Keratinocyte (primary cell): Measurements from ENCODE around the gene THTPA. TPM values are rescaled to one million over a fixed set of nuclear protein-coding genes. Genes with fewer than 3 reads are reported as not detected.

Source experiments
- DNase-seq: peaks from one replicate; pipeline ENCODE4 v3.0.0-alpha.2; 2011; ENCODE audit warnings: low read depth, missing footprints, low spot score
- FAIRE-seq: peaks from 2 replicates; lab custom pipeline; 2011; peaks lifted over from hg19 to GRCh38; lab: Jason Lieb, UNC
- H2AFZ ChIP-seq: 2 replicates; pipeline ENCODE4 v1.6.0; 2012; ENCODE audit warnings: low read length, control low read depth, inconsistent platforms; ENCODE audit not compliant: control insufficient read depth
- H3K27ac ChIP-seq: 2 replicates; pipeline ENCODE4 v1.5.1; 2011; ENCODE audit warnings: low read length; ENCODE audit not compliant: control insufficient read depth, insufficient read depth
- H3K27me3 ChIP-seq: 3 replicates; pipeline ENCODE4 v1.6.0; 2011; ENCODE audit warnings: low read length; ENCODE audit not compliant: control insufficient read depth, insufficient read depth; ENCODE audit errors: extremely low read depth
- H3K36me3 ChIP-seq, 2 experiments: 2 replicates in 1 of 2; 3 replicates in 1 of 2; pipeline ENCODE4 v1.5.1; 2011; ENCODE audit warnings: low read length in 2 of 2, mild to moderate bottlenecking in 1 of 2; ENCODE audit not compliant: control insufficient read depth in 2 of 2, insufficient read depth in 2 of 2; ENCODE audit errors: extremely low read depth in 1 of 2
- H3K4me1 ChIP-seq: 3 replicates; pipeline ENCODE4 v1.5.1; 2011; ENCODE audit warnings: low read length; ENCODE audit not compliant: control insufficient read depth, insufficient read depth; ENCODE audit errors: extremely low read depth
- H3K4me2 ChIP-seq: 3 replicates; pipeline ENCODE4 v1.6.0; 2011; ENCODE audit warnings: low read depth, low read length; ENCODE audit not compliant: control insufficient read depth, insufficient read depth; ENCODE audit errors: extremely low read depth
- H3K4me3 ChIP-seq, 3 experiments: fragments of 200-600 bp in 1 of 3; sonication (generic) in 1 of 3; 2 replicates in 2 of 3; 3 replicates in 1 of 3; pipeline ENCODE4 v1.5.1; 2011 to 2016; ENCODE audit warnings: low read length in 3 of 3, mild to moderate bottlenecking in 3 of 3, control low read depth in 2 of 3, inconsistent platforms in 1 of 3, low read depth in 1 of 3, mixed read lengths in 1 of 3, mixed run types in 1 of 3, moderate library complexity in 1 of 3; ENCODE audit not compliant: control insufficient read depth in 2 of 3, insufficient read depth in 2 of 3; ENCODE audit errors: extremely low read depth in 1 of 3
- H3K79me2 ChIP-seq: 2 replicates; pipeline ENCODE4 v1.6.0; 2012; ENCODE audit warnings: low read length; ENCODE audit not compliant: control insufficient read depth, insufficient read depth
- H3K9ac ChIP-seq: 3 replicates; pipeline ENCODE4 v1.6.0; 2011; ENCODE audit warnings: low read length; ENCODE audit not compliant: control insufficient read depth, insufficient read depth; ENCODE audit errors: extremely low read depth
- H3K9me1 ChIP-seq: 3 replicates; pipeline ENCODE4 v1.6.0; 2011; ENCODE audit warnings: low read length; ENCODE audit not compliant: control insufficient read depth, insufficient read depth; ENCODE audit errors: extremely low read depth
- H3K9me3 ChIP-seq: 2 replicates; pipeline ENCODE4 v1.5.1; 2012; ENCODE audit warnings: low read depth, low read length; ENCODE audit not compliant: control insufficient read depth
- H4K20me1 ChIP-seq: 3 replicates; pipeline ENCODE4 v1.6.0; 2011; ENCODE audit warnings: low read length; ENCODE audit not compliant: control insufficient read depth, insufficient read depth; ENCODE audit errors: extremely low read depth
- EZH2 ChIP-seq: IDR thresholded peaks from one replicate; pipeline ENCODE4 v1.6.1; 2012; ENCODE audit warnings: inconsistent platforms, mild to moderate bottlenecking, low read length, moderate library complexity
- dilution Hi-C: fragments of 300-500 bp; cut with MboI; formaldehyde crosslinking; loops from one replicate; pipeline ENCODE4 v1.7.0; 2020; ENCODE audit warnings: low sequenced_read_pairs; ENCODE audit not compliant: extremely low pct_ligation_motif_present
- polyA plus RNA-seq, 5 experiments: library from polyadenylated mRNA; depleted of rRNA in 3 of 5; stranded (reverse) in 3 of 5; stranded (forward) in 1 of 5; unstranded in 1 of 5; fragments of >200 nt; gene quantifications; 1 replicate in 1 of 5; 2 replicates in 3 of 5; 3 replicates in 1 of 5; pipeline versions ENCODE4 v1.2.1 to v1.2.3, GENCODE V29; 2011 to 2012; ENCODE audit warnings: missing spikeins in 2 of 5, low read depth in 1 of 5, low replicate concordance in 1 of 5
- TF ChIP-seq, protein P1 (sequence below), 3 experiments: IDR thresholded peaks in 1 of 3; conservative IDR thresholded peaks in 1 of 3; optimal IDR thresholded peaks in 1 of 3; 2 replicates in 2 of 3; 3 replicates in 1 of 3; pipeline versions ENCODE3 to v1.5.1; 2011; ENCODE audit warnings: low read length in 3 of 3, mild to moderate bottlenecking in 3 of 3, moderate library complexity in 2 of 3, control low read depth in 1 of 3, inconsistent platforms in 1 of 3; ENCODE audit not compliant: insufficient read depth in 2 of 3; ENCODE audit errors: extremely low read depth in 1 of 3

Gene THTPA
- polyA plus RNA-seq, 1 donor (not counting 4 experiments of a cell fraction or from before 2014, with no cell fraction given), result 3.2 TPM

DNA sequence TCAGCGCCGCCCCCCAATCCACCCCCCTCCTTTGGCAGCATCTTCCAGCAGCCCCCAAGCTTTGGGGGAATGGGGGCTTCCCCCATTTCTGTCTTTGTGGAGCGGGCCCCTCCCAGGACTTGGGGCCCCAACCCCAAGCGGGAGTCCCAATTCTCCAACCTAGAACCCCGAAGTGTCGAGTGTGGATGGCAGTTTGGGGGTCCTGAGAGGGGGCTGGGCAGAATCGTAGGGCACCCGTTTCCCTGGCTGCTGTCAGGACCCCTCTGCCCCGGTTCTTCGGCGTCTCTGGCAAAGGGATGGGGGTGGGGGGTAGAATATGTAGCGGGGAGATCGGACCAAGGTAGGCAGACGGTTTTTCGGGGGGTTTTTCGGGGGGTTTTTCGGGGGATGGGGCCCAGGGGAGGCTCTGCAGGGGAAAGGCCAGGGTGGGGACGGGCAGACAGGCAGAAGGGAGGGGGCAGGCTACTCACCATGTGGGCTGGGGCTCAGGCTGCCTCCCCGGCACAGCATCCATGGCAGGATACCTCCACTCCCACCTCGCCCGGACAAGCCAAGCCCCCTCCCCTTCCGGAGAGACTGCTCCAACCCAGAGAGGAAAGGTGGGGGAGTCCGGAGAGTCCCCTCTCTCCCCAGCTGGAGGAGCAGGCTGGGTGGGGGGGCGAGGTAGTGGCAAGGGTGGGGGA, 21.8 kb downstream of the THTPA start:
- Histone ChIP-seq H2AFZ (no peak overlapping the region), H3K79me2 (no peaks in the 10 kb centered on the region), H4K20me1 (no peaks in the 10 kb centered on the region), H3K9ac (no peak overlapping the region), H3K4me3 (no peak overlapping the region), H3K27ac (no peak overlapping the region), H3K4me2 (no peak overlapping the region), H3K36me3 (no peaks in the 10 kb centered on the region), H3K9me3 (no peaks in the 10 kb centered on the region), H3K4me1 (no peaks in the 10 kb centered on the region), H3K27me3 (peaks cover 50% of the 10 kb centered on the region), H3K9me1 (no peaks in the 10 kb centered on the region)
- TF ChIP-seq, protein P1, sequence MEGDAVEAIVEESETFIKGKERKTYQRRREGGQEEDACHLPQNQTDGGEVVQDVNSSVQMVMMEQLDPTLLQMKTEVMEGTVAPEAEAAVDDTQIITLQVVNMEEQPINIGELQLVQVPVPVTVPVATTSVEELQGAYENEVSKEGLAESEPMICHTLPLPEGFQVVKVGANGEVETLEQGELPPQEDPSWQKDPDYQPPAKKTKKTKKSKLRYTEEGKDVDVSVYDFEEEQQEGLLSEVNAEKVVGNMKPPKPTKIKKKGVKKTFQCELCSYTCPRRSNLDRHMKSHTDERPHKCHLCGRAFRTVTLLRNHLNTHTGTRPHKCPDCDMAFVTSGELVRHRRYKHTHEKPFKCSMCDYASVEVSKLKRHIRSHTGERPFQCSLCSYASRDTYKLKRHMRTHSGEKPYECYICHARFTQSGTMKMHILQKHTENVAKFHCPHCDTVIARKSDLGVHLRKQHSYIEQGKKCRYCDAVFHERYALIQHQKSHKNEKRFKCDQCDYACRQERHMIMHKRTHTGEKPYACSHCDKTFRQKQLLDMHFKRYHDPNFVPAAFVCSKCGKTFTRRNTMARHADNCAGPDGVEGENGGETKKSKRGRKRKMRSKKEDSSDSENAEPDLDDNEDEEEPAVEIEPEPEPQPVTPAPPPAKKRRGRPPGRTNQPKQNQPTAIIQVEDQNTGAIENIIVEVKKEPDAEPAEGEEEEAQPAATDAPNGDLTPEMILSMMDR (optimal IDR thresholded peaks at IDR 0.05 in 1 of 3, IDR thresholded peaks at IDR 0.05 in 1 of 3, conservative IDR thresholded peaks at IDR 0.05 in 1 of 3; ENCODE audit: extremely low read depth in 1 of 3, insufficient read depth in 2 of 3, low read length in 3 of 3), result no peak
- no peak for TF ChIP-seq EZH2
- DNase-seq (no peak), FAIRE-seq (no peak)
- dilution Hi-C loops, result no loop called here

DNA sequence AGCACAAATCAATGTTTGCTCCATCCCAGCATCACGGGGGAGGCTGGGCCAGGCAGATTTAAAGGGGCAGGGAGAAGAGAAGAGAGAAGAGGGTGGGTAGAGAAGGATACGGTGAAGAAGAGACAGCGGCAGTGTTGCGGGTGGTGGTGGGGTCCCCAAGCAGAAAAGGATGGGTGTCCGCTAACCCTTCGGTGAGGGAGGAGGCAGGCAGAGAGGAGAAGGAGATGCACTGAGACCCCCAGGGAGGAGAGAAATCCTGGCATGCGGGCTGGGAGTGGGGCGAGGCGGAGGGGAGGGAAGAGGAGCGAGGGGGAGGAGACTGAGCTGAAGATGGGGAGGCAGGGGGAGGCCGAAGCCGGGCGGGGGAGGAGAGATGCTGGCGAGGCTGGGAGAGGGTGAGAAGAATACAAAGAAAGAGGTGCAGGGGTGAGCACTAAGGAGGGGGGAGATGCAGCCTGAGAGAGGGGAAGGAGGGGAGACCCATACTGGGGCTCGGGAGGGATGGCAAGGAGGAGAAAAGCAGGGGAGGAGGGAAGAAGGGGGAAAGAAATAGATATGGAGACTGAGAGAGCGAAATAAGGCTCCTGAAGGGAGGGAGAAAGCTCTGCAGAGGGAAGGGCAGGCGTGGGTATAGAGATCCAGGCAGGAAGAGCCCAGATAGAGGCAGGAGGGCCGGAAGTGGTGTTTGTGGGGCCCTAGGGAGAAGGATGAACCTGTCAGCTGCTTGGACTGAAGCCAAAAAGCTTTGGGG, 22.7 kb downstream of the THTPA start, which contains the start of gene JPH4:
Gene JPH4, minus strand, starts transcription at position 231 of the 751 bp plus-strand sequence. CDS start 1,337 bp downstream, outside the sequence.
- H3K36me3 ChIP-seq, result no peaks in the 10 kb centered on the region
- no peak within 1 kb of the TSS for H3K4me3 ChIP-seq
- dilution Hi-C loops, result no loop called here
- H3K9ac ChIP-seq, result no peak within 1 kb of the TSS
- H2AFZ ChIP-seq, result no peak within 1 kb of the TSS
- H3K4me1 ChIP-seq, result no peaks in the 10 kb centered on the region
- DNase-seq (no peak), FAIRE-seq (no peak)
- no peaks in the 10 kb centered on the region for H3K79me2 ChIP-seq
- H3K4me2 ChIP-seq, result no peak within 1 kb of the TSS
- TF ChIP-seq, protein P1 (optimal IDR thresholded peaks at IDR 0.05 in 1 of 3, IDR thresholded peaks at IDR 0.05 in 1 of 3, conservative IDR thresholded peaks at IDR 0.05 in 1 of 3; ENCODE audit: extremely low read depth in 1 of 3, insufficient read depth in 2 of 3, low read length in 3 of 3), result no peak
- peak; percentile 54 for TF ChIP-seq EZH2
- peaks cover 50% of the 10 kb centered on the region for H3K27me3 ChIP-seq
- H3K27ac ChIP-seq, result no peak within 1 kb of the TSS
- H3K9me3 ChIP-seq, result no peaks in the 10 kb centered on the region
- no peaks in the 10 kb centered on the region for H3K9me1 ChIP-seq
- H4K20me1 ChIP-seq, result no peaks in the 10 kb centered on the region
